Pancreas (tissue), 10 donors: Measurements from ENCODE around the gene TTC23L. TPM values are rescaled to one million over a fixed set of nuclear protein-coding genes. Genes with fewer than 3 reads are reported as not detected.

Experiments
- ATAC-seq, 4 donors: fragments of 200-7000 bp; cut with Tn5 transposase; one replicate each; pipeline versions ENCODE4 v1.8.0 to v1.9.1; 2020; ENCODE audit warnings: mild to moderate bottlenecking in 4 of 4, moderate library complexity in 4 of 4
- DNase-seq, 6 donors: peaks; one replicate each; pipeline ENCODE4 v3.0.0-alpha.2; 2020
- FAIRE-seq: peaks from 2 replicates; lab custom pipeline; 2012; peaks lifted over from hg19 to GRCh38; lab: Jason Lieb, UNC
- H3K27ac ChIP-seq, 4 donors: fragments of 200-600 bp; sonication (generic); 1 replicate in 3 of 4; 2 replicates in 1 of 4; pipeline versions ENCODE4 v1.5.0 to v1.8.0; 2020
- H3K27me3 ChIP-seq, 4 donors: fragments of 200-600 bp; one replicate each; pipeline ENCODE4 v1.8.0; 2021
- H3K36me3 ChIP-seq, 3 donors: fragments of 200-600 bp; sonication (generic) in 1 of 3; one replicate each; pipeline versions ENCODE4 v1.5.0 to v1.8.0; 2020 to 2021
- H3K4me1 ChIP-seq, 3 donors: fragments of 200-600 bp; one replicate each; pipeline ENCODE4 v1.8.0; 2021
- H3K4me3 ChIP-seq, 4 donors: fragments of 200-600 bp; sonication (generic) in 2 of 4; one replicate each; pipeline versions ENCODE4 v1.5.0 to v1.8.0; 2020 to 2021
- H3K9me3 ChIP-seq, 4 donors: fragments of 200-600 bp; one replicate each; pipeline ENCODE4 v1.8.0; 2021
- WGBS, 2 donors: extraction: QIAGEN DNeasy Blood & Tissue Kit; methylation state at CpG; one replicate each; pipeline ENCODE4 v1.1.7; 2013; 5-methylcytosine and 5-hydroxymethylcytosine counted together
- intact Hi-C, 3 donors: fragments of 100-400 bp; cut with DNase I; formaldehyde crosslinking; loops; one replicate each; pipeline versions ENCODE4 v1.11.1 to v1.14.2; 2022
- polyA plus RNA-seq, 2 donors: library from polyadenylated mRNA; stranded (reverse); fragments of 200-250 nt; gene quantifications; one replicate each; pipeline ENCODE4 v1.2.3, GENCODE V29; 2013
- total RNA-seq, 6 donors: library from RNA; stranded (reverse); fragmentation: NEBNext Ultra II Directional in 4 of 6; extraction: Animal tissue kit (Norgen Biotek cat#: 25700) in 4 of 6; gene quantifications; one replicate each; pipeline versions ENCODE4 v1.2.1 to v1.2.4, GENCODE V29; 2021 to 2023
- TF ChIP-seq, protein P1 (sequence below), 4 donors: fragments of 200-600 bp; sonication (generic) in 3 of 4; IDR thresholded peaks; one replicate each; pipeline versions ENCODE4 v1.5.0 to v1.8.0; 2021; ENCODE audit warnings: antibody characterized with exemption in 4 of 4
- donor health status: healthy with polysubstance abuse.
- donor health status: DM: no; HTN: no; CAD: no; lungs with moderate emphysema.
- donor health status: DM: no; HTN: no; CAD: no.
- donor health status: control.
- donor health status: control.
- donor health status: Bipolar disorder and iron deficiency.
- donor health status: DM: yes; HTN: yes; CAD: no.
- donor health status: DM: no; HTN: no; CAD: no.
- donor health status: DM: no; HTN: no; CAD: no.
- donor health status: DM: yes; HTN: yes; CAD: no.

TTC23L gene
- total and polyA plus RNA-seq, 8 donors, result 0.04 to 0.66 (median 0.19) TPM

DNA sequence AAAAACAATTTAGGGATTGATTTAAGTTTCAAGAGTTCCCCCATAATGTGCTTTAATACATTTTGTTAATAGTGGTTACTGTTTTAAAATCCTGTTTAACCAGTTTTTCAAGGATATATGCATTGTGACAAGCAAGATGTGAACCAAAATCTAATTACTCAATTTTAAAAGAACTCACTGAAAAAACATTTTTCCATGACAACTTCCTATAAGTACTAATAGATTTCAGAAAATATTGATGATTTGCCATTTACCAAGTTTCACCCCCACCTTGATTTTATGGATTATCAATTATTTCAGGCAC lies 85.5 kb downstream of the TTC23L start:
- Histone ChIP-seq H3K4me3 (no peak overlapping the region), H3K27me3 (no peaks in the 10 kb centered on the region), H3K27ac (no peak overlapping the region), H3K9me3 (no peaks in the 10 kb centered on the region), H3K4me1 (peaks cover 10 to 16% (median 13%) of the 10 kb centered on the region in 3 donors), H3K36me3 (peaks cover 0 to 49% (median 20%) of the 10 kb centered on the region in 3 donors)
- intact Hi-C loops, result no loop called here
- no peak for ATAC-seq
- no peak for DNase-seq
- TF ChIP-seq, protein P1, sequence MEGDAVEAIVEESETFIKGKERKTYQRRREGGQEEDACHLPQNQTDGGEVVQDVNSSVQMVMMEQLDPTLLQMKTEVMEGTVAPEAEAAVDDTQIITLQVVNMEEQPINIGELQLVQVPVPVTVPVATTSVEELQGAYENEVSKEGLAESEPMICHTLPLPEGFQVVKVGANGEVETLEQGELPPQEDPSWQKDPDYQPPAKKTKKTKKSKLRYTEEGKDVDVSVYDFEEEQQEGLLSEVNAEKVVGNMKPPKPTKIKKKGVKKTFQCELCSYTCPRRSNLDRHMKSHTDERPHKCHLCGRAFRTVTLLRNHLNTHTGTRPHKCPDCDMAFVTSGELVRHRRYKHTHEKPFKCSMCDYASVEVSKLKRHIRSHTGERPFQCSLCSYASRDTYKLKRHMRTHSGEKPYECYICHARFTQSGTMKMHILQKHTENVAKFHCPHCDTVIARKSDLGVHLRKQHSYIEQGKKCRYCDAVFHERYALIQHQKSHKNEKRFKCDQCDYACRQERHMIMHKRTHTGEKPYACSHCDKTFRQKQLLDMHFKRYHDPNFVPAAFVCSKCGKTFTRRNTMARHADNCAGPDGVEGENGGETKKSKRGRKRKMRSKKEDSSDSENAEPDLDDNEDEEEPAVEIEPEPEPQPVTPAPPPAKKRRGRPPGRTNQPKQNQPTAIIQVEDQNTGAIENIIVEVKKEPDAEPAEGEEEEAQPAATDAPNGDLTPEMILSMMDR (IDR thresholded peaks at IDR 0.05), result no peak
- FAIRE-seq, result no peak

DNA sequence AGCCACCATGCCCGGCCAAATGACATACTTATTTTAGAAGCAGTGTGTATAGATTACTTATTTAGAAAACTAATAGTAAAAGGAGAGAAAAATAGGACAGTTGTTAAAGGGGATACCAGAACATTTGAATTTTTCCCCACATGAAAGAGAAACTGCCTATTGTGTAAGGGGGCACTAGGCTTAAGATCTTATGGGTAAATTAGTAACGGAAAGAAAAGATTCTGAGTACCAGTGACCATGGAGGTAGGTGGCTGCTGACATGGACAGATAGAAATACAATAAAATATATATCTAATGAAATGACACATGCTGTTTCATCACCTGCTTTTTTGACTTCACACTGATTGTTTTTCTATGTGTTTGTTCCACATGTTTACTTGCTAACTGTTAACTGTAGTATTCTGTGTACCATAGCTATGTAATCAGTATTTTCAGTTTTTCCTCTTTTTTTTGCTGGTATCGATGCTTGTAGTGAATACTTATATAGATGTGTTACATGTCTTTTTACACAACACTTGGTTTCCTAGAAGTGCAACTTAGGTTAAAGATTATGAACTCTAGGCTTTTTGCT lies 87.4 kb downstream of the TTC23L start:
- Histone ChIP-seq H3K4me1 (peaks cover 20 to 27% (median 24%) of the 10 kb centered on the region in 3 donors), H3K36me3 (peaks cover 0 to 36% (median 20%) of the 10 kb centered on the region in 3 donors), H3K9me3 (no peaks in the 10 kb centered on the region), H3K4me3 (no peak overlapping the region), H3K27ac (no peak overlapping the region), H3K27me3 (no peaks in the 10 kb centered on the region)
- intact Hi-C loops, result no loop called here
- TF ChIP-seq, protein P1 (IDR thresholded peaks at IDR 0.05), result no peak
- DNase-seq (no peak), FAIRE-seq (no peak), ATAC-seq (no peak)
- 90 to 94% methylated on average over 3 of the region's 3 CpGs for WGBS, 2 donors

DNA sequence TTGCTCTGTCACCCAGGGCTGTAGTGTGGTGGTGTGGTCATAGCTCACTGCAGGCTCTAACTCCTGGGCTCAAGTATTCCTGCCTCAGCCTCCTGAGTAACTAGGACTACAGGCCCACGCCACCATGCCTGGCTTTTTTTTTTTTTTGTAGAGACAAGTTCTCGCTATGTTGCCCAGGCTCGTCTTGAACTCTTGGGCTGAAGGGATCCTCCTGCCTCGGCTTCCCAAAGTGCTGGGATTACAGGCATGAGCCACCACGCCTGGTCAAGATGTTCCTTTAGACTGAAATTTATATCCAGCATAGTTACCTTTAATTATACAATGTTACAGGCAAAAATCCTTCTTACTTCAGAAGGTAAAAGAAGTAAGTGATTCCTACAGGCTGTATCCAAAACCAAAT lies 88.8 kb downstream of the TTC23L start:
- H3K9me3 ChIP-seq, result no peaks in the 10 kb centered on the region
- TF ChIP-seq, protein P1 (IDR thresholded peaks at IDR 0.05), result no peak
- no peak overlapping the region for H3K4me3 ChIP-seq
- no peak overlapping the region for H3K27ac ChIP-seq
- intact Hi-C loops, result no loop called here
- no peak for ATAC-seq
- WGBS, 2 donors, result 93 to 96% methylated on average over 5 of the region's 5 CpGs
- no peaks in the 10 kb centered on the region for H3K27me3 ChIP-seq
- H3K36me3 ChIP-seq, result peaks cover 0 to 32% (median 19%) of the 10 kb centered on the region in 3 donors
- no peak for FAIRE-seq
- DNase-seq, result no peak
- peaks cover 20 to 30% (median 24%) of the 10 kb centered on the region in 3 donors for H3K4me1 ChIP-seq

DNA sequence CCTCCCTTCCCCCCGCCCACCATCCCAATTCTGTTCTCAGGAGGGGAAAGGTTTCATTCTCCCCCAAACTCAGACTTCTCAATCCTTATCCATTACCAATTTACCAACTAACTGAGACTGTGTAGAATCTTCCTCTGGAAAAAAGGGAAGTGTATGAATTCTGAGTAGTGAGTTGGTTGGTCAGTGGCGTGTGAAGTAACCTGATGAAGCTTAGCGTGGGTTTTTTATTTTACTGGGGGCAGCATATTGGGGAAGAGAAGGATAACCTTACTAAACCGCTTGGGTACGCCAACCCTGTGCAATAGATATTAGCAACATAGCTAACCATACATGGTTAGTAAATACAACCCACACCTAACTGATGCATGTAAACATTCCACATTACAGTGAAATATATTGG lies 89.3 kb downstream of the TTC23L start:
- WGBS, 2 donors, result 83 to 85% methylated on average over 5 of the region's 5 CpGs
- H3K4me1 ChIP-seq, result peaks cover 20 to 30% (median 24%) of the 10 kb centered on the region in 3 donors
- H3K27me3 ChIP-seq, result no peaks in the 10 kb centered on the region
- peaks cover 0 to 27% (median 14%) of the 10 kb centered on the region in 3 donors for H3K36me3 ChIP-seq
- TF ChIP-seq, protein P1 (IDR thresholded peaks at IDR 0.05), result no peak
- no peak overlapping the region for H3K4me3 ChIP-seq
- no peak overlapping the region for H3K27ac ChIP-seq
- no peak for FAIRE-seq
- intact Hi-C loops, result no loop called here
- DNase-seq, result no peak
- no peak for ATAC-seq
- H3K9me3 ChIP-seq, result no peaks in the 10 kb centered on the region

DNA sequence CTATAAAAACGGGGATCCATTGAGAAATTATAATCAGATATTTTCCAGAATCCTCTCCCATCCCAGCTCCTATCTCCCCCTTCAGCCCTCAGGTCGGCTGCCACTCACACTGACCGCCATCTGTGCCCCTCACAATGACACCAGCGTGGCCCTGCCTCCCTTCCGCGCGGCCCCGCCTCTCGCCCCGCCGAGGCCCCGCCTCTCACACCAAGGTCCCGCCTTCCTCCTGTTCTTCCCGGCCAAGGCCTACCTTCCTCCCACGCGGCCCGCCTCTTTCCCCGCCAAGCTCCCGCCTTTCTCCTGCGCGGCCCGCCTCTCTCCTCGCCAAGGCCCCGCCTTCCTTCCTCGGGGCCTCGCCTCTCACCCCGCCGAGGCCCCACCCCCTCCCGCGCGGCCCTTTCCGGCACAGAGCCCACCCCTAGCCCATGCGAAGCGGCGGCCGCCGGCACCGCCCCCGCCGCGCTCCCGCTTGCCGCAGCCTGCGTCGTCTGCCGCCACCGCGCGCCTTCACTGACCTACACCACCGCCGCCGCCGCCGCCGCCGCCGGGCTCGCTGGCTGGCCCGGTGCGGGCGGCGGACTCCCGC lies 90.3 kb downstream of the TTC23L start, which contains the start of gene DNAJC21:
Gene DNAJC21 (plus strand): TSS at position 426 of the 586 bp plus-strand sequence. CDS start 261 bp downstream, outside the sequence.
- WGBS, 2 donors, result 0 to 1% methylated on average over 52 to 63 of the region's 63 CpGs
- H3K36me3 ChIP-seq, result peaks cover 0 to 22% (median 13%) of the 10 kb centered on the region in 3 donors
- H3K27me3 ChIP-seq, result no peaks in the 10 kb centered on the region
- TF ChIP-seq, protein P1 (IDR thresholded peaks at IDR 0.05), result no peak
- no peaks in the 10 kb centered on the region for H3K9me3 ChIP-seq
- intact Hi-C loops, result no loop called here
- peak within 1 kb of the TSS; percentile 79 to 94 (median 90) for H3K27ac ChIP-seq
- peak; percentile 94 to 97 (median 95) for ATAC-seq
- DNase-seq, result peak; percentile 96 to 99 (median 98)
- peak within 1 kb of the TSS; percentile 60 to 92 (median 71) for H3K4me3 ChIP-seq
- H3K4me1 ChIP-seq, result peaks cover 16 to 23% (median 18%) of the 10 kb centered on the region in 3 donors
- FAIRE-seq, result no peak
